ENCODE data around the gene PRX.

DNA sequence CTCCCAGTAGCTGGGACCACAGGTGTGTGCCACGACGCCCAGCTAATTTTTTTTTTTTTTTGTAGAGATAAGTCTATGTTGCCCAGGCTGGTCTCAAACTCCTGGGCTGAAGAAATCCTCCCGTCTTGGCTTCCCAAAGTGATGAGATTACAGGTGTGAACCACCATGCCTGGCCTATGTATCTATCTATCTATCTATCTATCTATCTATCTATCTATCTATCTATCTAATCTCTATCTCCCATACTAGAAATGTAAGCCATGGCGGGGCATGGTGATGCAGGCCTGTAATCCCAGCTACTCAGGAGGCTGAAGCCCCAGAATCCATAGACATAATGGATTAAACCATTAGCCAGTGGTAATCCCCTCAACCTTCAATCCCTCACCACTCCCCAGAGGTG lies 37.5 kb upstream of the PRX start:
- TF ChIP-seq GATA2 (IDR thresholded peaks at IDR 0.05; ENCODE audit: low read depth, low read length), result no peak
- TF ChIP-seq GATA3 (IDR thresholded peaks at IDR 0.05; ENCODE audit: low read depth, low read length), result no peak
